ENCODE data around the gene OPCML.
"Not testable (repeated sequence)": the region's sequence is repeated elsewhere in the genome, so short reads cannot be mapped to it uniquely, and the experiment has no call there.

- TF ChIP-seq CTCF (conservative IDR thresholded peaks at IDR 0.05 in 1 of 2, IDR thresholded peaks at IDR 0.05 in 1 of 2; ENCODE audit: extremely low read depth in 1 of 2, insufficient read depth in 1 of 2, low read depth in 1 of 2, low read length in 2 of 2); EZH2 (IDR thresholded peaks at IDR 0.05; ENCODE audit: borderline replicate concordance, low read length): not testable (repeated sequence)
Measured at GRCh38 chr11:132370114-132370513, 1162.2 kb downstream of the OPCML start.

Data from mammary epithelial cell (primary cell).